Mesendoderm (in vitro differentiated cells): ENCODE results near the gene PIK3C2B.
"Not testable (repeated sequence)": the region's sequence is repeated elsewhere in the genome, so short reads cannot be mapped to it uniquely, and the experiment has no call there.

Experiments used
- DNase-seq: peaks from one replicate; pipeline ENCODE4 v3.0.0; 2013
- H2AK5ac ChIP-seq: 2 replicates; pipeline ENCODE4 v1.6.1; 2013; ENCODE audit warnings: low read length, inconsistent platforms
- H2BK120ac ChIP-seq: 2 replicates; pipeline ENCODE4 v1.6.1; 2013; ENCODE audit warnings: low read depth, mild to moderate bottlenecking, low read length, moderate library complexity, mixed read lengths
- H2BK15ac ChIP-seq: replicated peaks from 2 replicates; pipeline ENCODE4 v1.6.1; 2013; ENCODE audit warnings: low read depth, mild to moderate bottlenecking, moderate library complexity
- H2BK5ac ChIP-seq: 2 replicates; pipeline ENCODE4 v1.6.1; 2013; ENCODE audit warnings: low read length, inconsistent platforms
- H3K18ac ChIP-seq: 2 replicates; pipeline ENCODE4 v1.6.1; 2013; ENCODE audit warnings: mild to moderate bottlenecking, low read length, mixed read lengths
- H3K23ac ChIP-seq: one replicate; pipeline ENCODE4 v1.6.1; 2013; ENCODE audit warnings: low read length
- H3K27ac ChIP-seq: 2 replicates; pipeline ENCODE4 v1.5.1; 2013; ENCODE audit warnings: low read depth, mild to moderate bottlenecking, inconsistent platforms, low read length, moderate library complexity
- H3K27me3 ChIP-seq: 2 replicates; pipeline ENCODE4 v1.6.1; 2013; ENCODE audit warnings: low read length, control low read depth, mild to moderate bottlenecking, inconsistent platforms; ENCODE audit not compliant: insufficient read depth, poor library complexity
- H3K36me3 ChIP-seq: 2 replicates; pipeline ENCODE4 v1.6.1; 2013; ENCODE audit warnings: low read length, inconsistent platforms; ENCODE audit not compliant: control insufficient read depth, insufficient read depth
- H3K4ac ChIP-seq: one replicate; pipeline ENCODE4 v1.6.1; 2013; ENCODE audit warnings: low read depth, mild to moderate bottlenecking, low read length, moderate library complexity
- H3K4me1 ChIP-seq: 2 replicates; pipeline ENCODE4 v1.6.1; 2013; ENCODE audit warnings: low read depth, low read length, inconsistent platforms; ENCODE audit not compliant: control insufficient read depth
- H3K4me2 ChIP-seq: 2 replicates; pipeline ENCODE4 v1.6.1; 2013; ENCODE audit warnings: low read length
- H3K4me3 ChIP-seq: 2 replicates; pipeline ENCODE4 v1.5.1; 2013; ENCODE audit warnings: mild to moderate bottlenecking, low read length
- H3K56ac ChIP-seq: one replicate; pipeline ENCODE4 v1.6.1; 2013; ENCODE audit warnings: low read length
- H3K79me1 ChIP-seq: 2 replicates; pipeline ENCODE4 v1.6.1; 2013; ENCODE audit warnings: low read length, inconsistent platforms
- H3K79me2 ChIP-seq: 2 replicates; pipeline ENCODE4 v1.6.1; 2013; ENCODE audit warnings: mild to moderate bottlenecking, low read length; ENCODE audit not compliant: control insufficient read depth, insufficient read depth
- H3K9ac ChIP-seq: 2 replicates; pipeline ENCODE4 v1.6.1; 2013; ENCODE audit warnings: low read length, inconsistent platforms
- H4K5ac ChIP-seq: one replicate; pipeline ENCODE4 v1.6.1; 2013; ENCODE audit warnings: low read length
- H4K8ac ChIP-seq: one replicate; pipeline ENCODE4 v1.6.1; 2013; ENCODE audit warnings: low read depth, mild to moderate bottlenecking, control low read depth, low read length, moderate library complexity
- WGBS: extraction: QIAGEN DNeasy Blood & Tissue Kit; methylation state at CpG from one replicate; pipeline ENCODE4 v1.1.7; 2013; ENCODE audit warnings: low lambda C conversion rate, missing lambda C conversion rate; ENCODE audit not compliant: insufficient coverage; ENCODE audit errors: extremely low coverage; 5-methylcytosine and 5-hydroxymethylcytosine counted together

PIK3C2B gene

DNA sequence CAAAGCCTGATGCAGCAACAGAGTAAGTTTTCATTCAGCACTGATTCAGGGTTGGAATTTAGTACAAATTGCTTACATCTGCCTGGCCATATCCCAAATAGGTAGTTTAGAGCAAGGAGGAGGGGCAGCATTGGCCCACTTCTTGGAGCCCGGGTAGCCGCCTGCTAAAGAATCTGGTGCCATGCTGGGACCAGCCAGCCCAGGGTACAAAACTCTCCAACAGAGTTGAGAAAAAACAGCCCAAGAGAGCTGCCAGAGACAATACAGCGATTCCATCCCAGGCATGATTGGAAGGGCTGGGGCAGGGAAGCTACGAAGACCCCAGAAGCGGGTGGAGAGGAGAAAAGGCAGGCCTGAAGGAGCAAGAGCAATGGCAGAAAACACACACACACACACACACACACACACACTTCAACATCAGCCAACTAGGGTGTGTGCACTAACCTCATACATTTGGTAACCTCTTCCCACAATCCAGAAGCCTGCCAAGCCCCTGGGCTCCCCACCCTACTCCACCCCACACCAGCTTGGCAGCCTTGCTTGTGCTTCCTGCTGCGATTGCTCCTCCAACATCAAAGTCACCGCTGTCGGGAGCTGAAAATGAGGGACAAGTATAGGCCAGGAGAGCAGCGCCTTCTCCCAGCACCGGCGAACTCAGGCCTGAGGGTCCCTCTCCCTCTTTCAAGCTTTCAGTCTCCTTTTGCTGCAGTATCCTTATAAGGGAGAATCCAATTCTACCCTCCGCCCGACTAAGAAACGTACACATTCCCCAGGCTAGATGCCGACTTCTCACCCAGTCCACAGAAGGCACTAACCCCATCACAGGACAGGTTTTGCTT is 1.2 kb downstream of the PIK3C2B start:
- Histone ChIP-seq H3K18ac (peak overlapping the region; percentile 60), H4K5ac (no peak overlapping the region), H3K23ac (no peak overlapping the region), H3K56ac (peak overlapping the region; percentile 90), H2BK5ac (no peak overlapping the region), H3K4me2 (peak overlapping the region; percentile 97), H4K8ac (no peak overlapping the region), H3K27me3 (no peaks in the 10 kb centered on the region), H3K27ac (peak overlapping the region; percentile 33), H3K79me2 (no peaks in the 10 kb centered on the region), H3K36me3 (no peaks in the 10 kb centered on the region), H3K4me1 (peaks cover 7% of the 10 kb centered on the region), H3K79me1 (peaks cover 6% of the 10 kb centered on the region), H2BK120ac (no peak overlapping the region), H3K4me3 (peak overlapping the region; percentile 73), H2BK15ac (no peak overlapping the region), H3K9ac (peak overlapping the region; percentile 74), H3K4ac (no peak overlapping the region), H2AK5ac (no peak overlapping the region)
- DNase-seq: peak; percentile 75
- no CpG with 5 or more reads among the region's 15 CpGs for WGBS

- Histone ChIP-seq H3K79me2 (no peaks in the 10 kb centered on the region), H3K27ac (no peak overlapping the region), H3K4me2 (no peak overlapping the region), H3K4ac (no peak overlapping the region), H3K79me1 (peaks cover 6% of the 10 kb centered on the region), H3K4me1 (peaks cover 7% of the 10 kb centered on the region), H3K23ac (no peak overlapping the region), H3K36me3 (no peaks in the 10 kb centered on the region), H3K56ac (peak overlapping the region; percentile 2), H3K27me3 (no peaks in the 10 kb centered on the region), H3K18ac (no peak overlapping the region), H3K9ac (no peak overlapping the region), H2AK5ac (no peak overlapping the region), H3K4me3 (no peak overlapping the region), H2BK120ac (no peak overlapping the region), H2BK5ac (no peak overlapping the region), H4K5ac (no peak overlapping the region), H2BK15ac (no peak overlapping the region), H4K8ac (no peak overlapping the region)
- no peak for DNase-seq
Measured at GRCh38 chr1:204491655-204492054, 3.0 kb downstream of the PIK3C2B start.

GRCh38 chr1:204487256-204487615 is 7.4 kb downstream of the PIK3C2B start:
- no peak overlapping the region for H3K23ac ChIP-seq
- no peak overlapping the region for H2AK5ac ChIP-seq
- H3K36me3 ChIP-seq: no peaks in the 10 kb centered on the region
- H3K27ac ChIP-seq: no peak overlapping the region
- H3K4me2 ChIP-seq: no peak overlapping the region
- H4K5ac ChIP-seq: no peak overlapping the region
- H3K4me1 ChIP-seq: peaks cover 3% of the 10 kb centered on the region
- H3K79me1 ChIP-seq: peaks cover 5% of the 10 kb centered on the region
- no peak overlapping the region for H2BK120ac ChIP-seq
- H4K8ac ChIP-seq: no peak overlapping the region
- no peak overlapping the region for H3K56ac ChIP-seq
- no peaks in the 10 kb centered on the region for H3K27me3 ChIP-seq
- H3K9ac ChIP-seq: no peak overlapping the region
- DNase-seq: no peak
- no peak overlapping the region for H2BK5ac ChIP-seq
- WGBS: 100% methylated on average over 2 of the region's 5 CpGs
- no peaks in the 10 kb centered on the region for H3K79me2 ChIP-seq
- no peak overlapping the region for H3K4me3 ChIP-seq
- H3K18ac ChIP-seq: no peak overlapping the region
- no peak overlapping the region for H3K4ac ChIP-seq
- H2BK15ac ChIP-seq: no peak overlapping the region

GRCh38 chr1:204486513-204487255 is 7.9 kb downstream of the PIK3C2B start:
- H4K8ac ChIP-seq, H3K79me2 ChIP-seq, H3K4ac ChIP-seq, H2BK5ac ChIP-seq, H3K18ac ChIP-seq, H2BK15ac ChIP-seq, H2BK120ac ChIP-seq, DNase-seq, H3K23ac ChIP-seq, H3K56ac ChIP-seq, H2AK5ac ChIP-seq, H3K9ac ChIP-seq, H3K27ac ChIP-seq, H3K4me2 ChIP-seq, H3K4me1 ChIP-seq, H3K36me3 ChIP-seq, H4K5ac ChIP-seq, H3K4me3 ChIP-seq, H3K27me3 ChIP-seq, H3K79me1 ChIP-seq: not testable (repeated sequence)
- WGBS: no CpG with 5 or more reads among the region's 9 CpGs

DNA sequence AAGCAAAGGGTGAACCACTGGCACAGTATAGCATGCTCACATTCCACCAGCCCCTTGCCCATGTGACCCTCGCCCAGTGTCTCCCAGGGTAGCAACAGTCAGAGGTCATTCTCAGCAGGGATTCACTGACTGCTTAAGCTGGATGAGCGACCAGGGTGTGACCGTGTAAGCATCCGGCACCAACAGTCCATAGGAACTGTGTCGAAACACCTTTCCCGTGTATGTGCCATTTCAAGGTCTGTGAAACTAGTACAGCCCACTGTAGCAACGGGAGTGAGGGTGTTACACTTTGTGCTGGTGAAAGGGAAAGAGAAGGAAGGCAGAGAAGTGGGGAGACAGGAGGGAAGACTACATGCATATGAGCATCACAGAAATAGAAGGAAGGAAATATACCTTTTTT is 10.8 kb downstream of the PIK3C2B start:
- no peak overlapping the region for H3K4me3 ChIP-seq
- no peak overlapping the region for H2BK5ac ChIP-seq
- no peak overlapping the region for H3K56ac ChIP-seq
- no peaks in the 10 kb centered on the region for H3K79me2 ChIP-seq
- H2BK15ac ChIP-seq: no peak overlapping the region
- H3K4me2 ChIP-seq: no peak overlapping the region
- no peaks in the 10 kb centered on the region for H3K36me3 ChIP-seq
- peaks cover 2% of the 10 kb centered on the region for H3K79me1 ChIP-seq
- H2BK120ac ChIP-seq: no peak overlapping the region
- no CpG with 5 or more reads among the region's 7 CpGs for whole genome bisulfite sequencing
- H3K23ac ChIP-seq: no peak overlapping the region
- H3K4me1 ChIP-seq: peaks cover 4% of the 10 kb centered on the region
- no peaks in the 10 kb centered on the region for H3K27me3 ChIP-seq
- no peak overlapping the region for H3K4ac ChIP-seq
- no peak overlapping the region for H2AK5ac ChIP-seq
- H4K8ac ChIP-seq: no peak overlapping the region
- no peak overlapping the region for H3K18ac ChIP-seq
- no peak overlapping the region for H4K5ac ChIP-seq
- H3K9ac ChIP-seq: no peak overlapping the region
- no peak overlapping the region for H3K27ac ChIP-seq
- no peak for DNase-seq
